Measurements from ENCODE around the gene PSAPL1.

Gene PSAPL1

DNA sequence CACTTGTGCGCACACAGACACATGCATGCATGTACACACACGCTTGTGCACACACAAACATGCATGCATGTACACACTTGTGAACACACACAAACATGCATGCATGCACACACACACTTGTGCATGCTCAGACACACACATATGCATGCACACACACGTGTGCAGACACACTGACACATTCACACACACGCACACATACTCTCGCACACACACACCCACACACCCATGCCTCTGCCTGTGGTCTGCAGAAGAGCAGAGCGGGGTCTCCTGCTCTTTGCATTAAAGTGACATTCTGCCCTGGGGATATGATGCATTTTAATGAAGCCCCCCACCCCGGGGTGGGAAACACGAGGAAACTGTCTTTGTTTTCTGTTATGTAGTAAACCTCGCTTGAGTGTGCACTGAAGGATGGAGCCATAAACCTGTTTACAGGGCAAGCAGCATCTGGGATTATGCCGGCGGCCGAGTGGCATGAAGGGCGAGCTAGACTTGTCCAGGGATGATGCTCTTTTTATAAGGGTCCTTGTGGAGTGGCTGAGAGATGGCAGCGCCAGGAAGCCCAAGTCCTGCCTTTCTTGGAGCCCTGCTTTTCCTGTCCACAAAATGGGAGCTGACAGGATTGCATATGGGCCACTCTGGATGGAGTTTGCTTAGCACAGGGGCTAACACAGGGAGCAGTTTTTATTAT, 17.8 kb downstream of the PSAPL1 start:
- H3K27ac ChIP-seq (ENCODE audit: low read depth, low read length), result no peak overlapping the region
- H3K9me3 ChIP-seq (ENCODE audit: control insufficient read depth, insufficient read depth, low read depth, low read length), result peaks cover 8% of the 10 kb centered on the region

GRCh38 chr4:7415927-7416686, 18.6 kb downstream of the PSAPL1 start:
- Histone ChIP-seq H3K9me3 (ENCODE audit: control insufficient read depth, insufficient read depth, low read depth, low read length) (peaks cover 8% of the 10 kb centered on the region), H3K4me3 (ENCODE audit: low read depth, low read length) (no peak overlapping the region), H3K9ac (ENCODE audit: low read length) (no peak overlapping the region), H3K27me3 (ENCODE audit: control insufficient read depth, insufficient read depth, low read length) (peaks cover 63% of the 10 kb centered on the region), H3K36me3 (ENCODE audit: control insufficient read depth, insufficient read depth, low read length) (no peaks in the 10 kb centered on the region), H3K4me1 (ENCODE audit: control insufficient read depth, insufficient read depth, low read length) (peaks cover 16% of the 10 kb centered on the region), H3K27ac (ENCODE audit: low read depth, low read length) (no peak overlapping the region)

More for the DNA sequence above, 17.8 kb downstream of the PSAPL1 start:
- Histone ChIP-seq H3K4me1 (ENCODE audit: control insufficient read depth, insufficient read depth, low read length) (peaks cover 16% of the 10 kb centered on the region), H3K9ac (ENCODE audit: low read length) (no peak overlapping the region), H3K4me3 (ENCODE audit: low read depth, low read length) (no peak overlapping the region), H3K27me3 (ENCODE audit: control insufficient read depth, insufficient read depth, low read length) (peaks cover 55% of the 10 kb centered on the region), H3K36me3 (ENCODE audit: control insufficient read depth, insufficient read depth, low read length) (no peaks in the 10 kb centered on the region)

DNA sequence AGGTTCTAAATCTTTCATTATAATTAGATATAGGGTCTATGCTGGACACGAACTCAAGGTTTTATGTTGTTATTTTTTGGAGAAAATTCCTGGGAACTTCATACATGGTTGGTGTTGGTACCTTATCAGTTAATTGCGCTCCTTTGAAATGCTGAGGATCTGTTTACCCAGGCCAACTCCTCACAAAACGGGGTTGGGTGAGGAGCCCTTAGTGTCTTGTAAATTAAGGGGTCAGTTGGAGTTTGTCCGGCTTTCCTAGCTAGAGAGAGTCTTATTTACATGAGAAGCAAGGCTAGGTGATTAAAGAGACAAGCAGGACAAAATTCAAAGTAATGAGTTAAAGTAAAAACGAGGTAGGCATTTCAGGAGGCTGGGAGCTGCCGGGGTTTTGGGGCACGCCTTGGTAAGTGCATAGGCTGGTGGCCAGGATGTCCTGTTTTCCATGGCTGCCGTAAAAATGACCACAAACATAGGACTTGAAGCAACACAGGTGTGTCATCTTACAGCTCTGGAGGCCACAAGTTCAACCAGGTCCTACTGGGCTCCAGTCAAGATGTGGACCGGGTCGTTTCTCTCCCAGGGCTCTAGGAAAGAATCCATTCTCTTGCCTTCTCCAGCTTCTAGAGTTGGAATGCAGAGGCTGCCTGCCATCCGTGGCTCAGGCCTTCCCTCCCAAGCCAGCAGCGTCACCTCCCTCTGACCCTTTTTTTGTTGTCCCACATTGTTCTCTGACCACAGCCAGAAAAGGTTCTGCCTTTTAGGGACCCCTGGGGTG, 19.8 kb downstream of the PSAPL1 start:
- H3K4me3 ChIP-seq (ENCODE audit: low read depth, low read length), result peak overlapping the region; percentile 19; the same call in 1 of the 2 replicates

GRCh38 chr4:7414046-7414445, 20.7 kb downstream of the PSAPL1 start:
- no peak overlapping the region for H3K27ac ChIP-seq (ENCODE audit: low read depth, low read length)
- H3K9me3 ChIP-seq (ENCODE audit: control insufficient read depth, insufficient read depth, low read depth, low read length), result peaks cover 8% of the 10 kb centered on the region
- no peaks in the 10 kb centered on the region for H3K36me3 ChIP-seq (ENCODE audit: control insufficient read depth, insufficient read depth, low read length)
- no peak overlapping the region for H3K9ac ChIP-seq (ENCODE audit: low read length)
- H3K27me3 ChIP-seq (ENCODE audit: control insufficient read depth, insufficient read depth, low read length), result peaks cover 71% of the 10 kb centered on the region
- no peak overlapping the region for H3K4me3 ChIP-seq (ENCODE audit: low read depth, low read length)
- H3K4me1 ChIP-seq (ENCODE audit: control insufficient read depth, insufficient read depth, low read length), result peaks cover 16% of the 10 kb centered on the region

More for the DNA sequence above, 19.8 kb downstream of the PSAPL1 start:
- Histone ChIP-seq H3K36me3 (ENCODE audit: control insufficient read depth, insufficient read depth, low read length) (no peaks in the 10 kb centered on the region), H3K9ac (ENCODE audit: low read length) (no peak overlapping the region), H3K4me1 (ENCODE audit: control insufficient read depth, insufficient read depth, low read length) (peaks cover 16% of the 10 kb centered on the region), H3K9me3 (ENCODE audit: control insufficient read depth, insufficient read depth, low read depth, low read length) (peaks cover 8% of the 10 kb centered on the region), H3K27me3 (ENCODE audit: control insufficient read depth, insufficient read depth, low read length) (peaks cover 69% of the 10 kb centered on the region), H3K27ac (ENCODE audit: low read depth, low read length) (no peak overlapping the region)

GRCh38 chr4:7412554-7412912, 22.2 kb downstream of the PSAPL1 start:
- Histone ChIP-seq H3K9me3 (ENCODE audit: control insufficient read depth, insufficient read depth, low read depth, low read length) (no peaks in the 10 kb centered on the region), H3K27me3 (ENCODE audit: control insufficient read depth, insufficient read depth, low read length) (peaks cover 64% of the 10 kb centered on the region), H3K4me3 (ENCODE audit: low read depth, low read length) (no peak overlapping the region), H3K36me3 (ENCODE audit: control insufficient read depth, insufficient read depth, low read length) (no peaks in the 10 kb centered on the region), H3K9ac (ENCODE audit: low read length) (no peak overlapping the region), H3K27ac (ENCODE audit: low read depth, low read length) (no peak overlapping the region), H3K4me1 (ENCODE audit: control insufficient read depth, insufficient read depth, low read length) (peaks cover 16% of the 10 kb centered on the region)

DNA sequence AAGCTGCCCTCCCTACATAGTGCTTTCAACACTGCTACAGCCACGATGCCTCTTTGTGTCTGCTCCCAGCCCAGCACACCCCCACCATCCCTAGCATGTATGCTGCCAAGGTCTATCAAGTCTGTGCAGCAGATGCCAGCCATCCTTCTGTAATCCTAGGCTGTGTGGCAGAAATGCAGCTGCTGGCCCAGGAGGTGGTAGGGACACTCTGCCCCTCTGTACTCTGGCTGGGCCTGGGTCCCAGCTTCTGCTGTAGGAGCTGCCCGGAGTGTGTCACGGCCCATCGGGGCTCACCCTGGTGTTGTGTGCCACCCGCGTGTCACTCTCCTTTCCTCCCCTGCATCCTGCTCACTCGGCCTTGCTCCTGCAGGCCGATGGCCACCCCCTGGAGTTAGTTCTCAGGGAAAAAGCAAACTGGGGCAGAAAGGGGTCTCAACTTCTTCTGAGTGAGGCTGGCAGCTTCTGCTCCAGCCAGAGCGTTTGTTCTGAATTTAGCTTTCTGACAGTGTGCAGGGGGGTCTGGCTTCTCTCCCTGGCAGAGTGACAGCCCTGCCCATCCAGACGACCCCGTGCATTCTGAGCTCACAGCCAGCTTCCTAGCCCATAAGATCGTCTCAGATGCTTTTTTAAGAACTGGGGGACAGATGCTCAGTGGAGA, 22.7 kb downstream of the PSAPL1 start:
- H3K9ac ChIP-seq (ENCODE audit: low read length), result no peak overlapping the region
- H3K4me1 ChIP-seq (ENCODE audit: control insufficient read depth, insufficient read depth, low read length), result peaks cover 16% of the 10 kb centered on the region
- H3K27me3 ChIP-seq (ENCODE audit: control insufficient read depth, insufficient read depth, low read length), result peaks cover 61% of the 10 kb centered on the region
- H3K27ac ChIP-seq (ENCODE audit: low read depth, low read length), result no peak overlapping the region
- no peak overlapping the region for H3K4me3 ChIP-seq (ENCODE audit: low read depth, low read length)
- no peaks in the 10 kb centered on the region for H3K9me3 ChIP-seq (ENCODE audit: control insufficient read depth, insufficient read depth, low read depth, low read length)
- no peaks in the 10 kb centered on the region for H3K36me3 ChIP-seq (ENCODE audit: control insufficient read depth, insufficient read depth, low read length)

DNA sequence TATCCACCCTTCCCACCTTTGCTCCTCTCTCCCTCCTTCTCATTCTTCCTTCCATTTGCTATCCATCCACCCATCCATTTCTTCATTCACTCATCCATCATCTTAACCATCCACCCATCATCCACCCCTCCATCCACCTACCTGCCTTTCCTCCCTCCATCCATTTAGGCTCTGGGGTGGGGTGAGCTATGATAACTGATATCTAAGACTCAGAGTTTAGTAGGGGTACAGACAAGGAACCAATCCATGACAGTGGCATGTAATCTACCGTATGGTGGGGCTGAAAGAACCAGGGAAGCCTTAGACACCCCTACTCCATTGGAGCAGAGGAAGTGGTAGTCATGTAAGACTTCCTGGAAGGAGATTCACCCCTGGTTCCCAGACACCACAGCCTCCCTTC, 23.2 kb downstream of the PSAPL1 start:
- Histone ChIP-seq H3K4me3 (ENCODE audit: low read depth, low read length) (no peak overlapping the region), H3K4me1 (ENCODE audit: control insufficient read depth, insufficient read depth, low read length) (peaks cover 16% of the 10 kb centered on the region), H3K9me3 (ENCODE audit: control insufficient read depth, insufficient read depth, low read depth, low read length) (no peaks in the 10 kb centered on the region), H3K9ac (ENCODE audit: low read length) (no peak overlapping the region), H3K27ac (ENCODE audit: low read depth, low read length) (no peak overlapping the region), H3K27me3 (ENCODE audit: control insufficient read depth, insufficient read depth, low read length) (peaks cover 56% of the 10 kb centered on the region), H3K36me3 (ENCODE audit: control insufficient read depth, insufficient read depth, low read length) (no peaks in the 10 kb centered on the region)

DNA sequence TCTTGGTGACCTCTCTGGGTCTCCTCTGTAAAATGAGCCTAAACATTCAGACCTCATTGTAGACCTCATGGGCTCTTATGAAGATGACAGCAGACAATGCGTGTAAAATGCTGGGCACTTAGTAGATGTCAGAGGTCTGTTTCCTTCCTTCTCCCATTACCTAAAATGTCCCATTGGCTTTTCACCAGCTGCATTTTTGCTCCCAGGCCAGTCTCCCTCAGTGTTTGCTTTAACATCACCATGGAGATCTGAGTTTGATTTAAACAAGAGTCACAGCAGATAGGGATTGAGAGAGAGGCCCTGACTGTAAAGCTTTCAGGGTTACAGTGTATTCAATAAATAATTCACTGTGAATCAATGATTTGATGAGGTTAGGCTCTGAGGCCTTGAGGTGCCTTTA, 24.3 kb downstream of the PSAPL1 start:
- no peaks in the 10 kb centered on the region for H3K36me3 ChIP-seq (ENCODE audit: control insufficient read depth, insufficient read depth, low read length)
- H3K9me3 ChIP-seq (ENCODE audit: control insufficient read depth, insufficient read depth, low read depth, low read length), result no peaks in the 10 kb centered on the region
- no peak overlapping the region for H3K9ac ChIP-seq (ENCODE audit: low read length)
- H3K4me1 ChIP-seq (ENCODE audit: control insufficient read depth, insufficient read depth, low read length), result peaks cover 11% of the 10 kb centered on the region
- no peak overlapping the region for H3K4me3 ChIP-seq (ENCODE audit: low read depth, low read length)
- H3K27me3 ChIP-seq (ENCODE audit: control insufficient read depth, insufficient read depth, low read length), result peaks cover 45% of the 10 kb centered on the region
- H3K27ac ChIP-seq (ENCODE audit: low read depth, low read length), result no peak overlapping the region

GRCh38 chr4:7408166-7408565, 26.6 kb downstream of the PSAPL1 start:
- Histone ChIP-seq H3K27ac (ENCODE audit: low read depth, low read length) (no peak overlapping the region), H3K4me1 (ENCODE audit: control insufficient read depth, insufficient read depth, low read length) (no peaks in the 10 kb centered on the region), H3K36me3 (ENCODE audit: control insufficient read depth, insufficient read depth, low read length) (no peaks in the 10 kb centered on the region), H3K9ac (ENCODE audit: low read length) (no peak overlapping the region), H3K9me3 (ENCODE audit: control insufficient read depth, insufficient read depth, low read depth, low read length) (no peaks in the 10 kb centered on the region), H3K4me3 (ENCODE audit: low read depth, low read length) (no peak overlapping the region), H3K27me3 (ENCODE audit: control insufficient read depth, insufficient read depth, low read length) (peaks cover 29% of the 10 kb centered on the region)

- no peaks in the 10 kb centered on the region for H3K4me1 ChIP-seq (ENCODE audit: control insufficient read depth, insufficient read depth, low read length)
- H3K27ac ChIP-seq (ENCODE audit: low read depth, low read length), result no peak overlapping the region
- H3K27me3 ChIP-seq (ENCODE audit: control insufficient read depth, insufficient read depth, low read length), result 0 out of 2 replicates have a peak, but pooled peaks cover 4% of the 10 kb centered on the region
- no peak overlapping the region for H3K4me3 ChIP-seq (ENCODE audit: low read depth, low read length)
- H3K9ac ChIP-seq (ENCODE audit: low read length), result no peak overlapping the region
- H3K9me3 ChIP-seq (ENCODE audit: control insufficient read depth, insufficient read depth, low read depth, low read length), result no peaks in the 10 kb centered on the region
- H3K36me3 ChIP-seq (ENCODE audit: control insufficient read depth, insufficient read depth, low read length), result no peaks in the 10 kb centered on the region
Observed at GRCh38 chr4:7403001-7403400, 31.7 kb downstream of the PSAPL1 start.

Data from HUES6 (cell line).